Measurements from ENCODE around the gene TM4SF1.
"Not testable (repeated sequence)": the region's sequence is repeated elsewhere in the genome, so short reads cannot be mapped to it uniquely, and the experiment has no call there.

Gene TM4SF1

DNA sequence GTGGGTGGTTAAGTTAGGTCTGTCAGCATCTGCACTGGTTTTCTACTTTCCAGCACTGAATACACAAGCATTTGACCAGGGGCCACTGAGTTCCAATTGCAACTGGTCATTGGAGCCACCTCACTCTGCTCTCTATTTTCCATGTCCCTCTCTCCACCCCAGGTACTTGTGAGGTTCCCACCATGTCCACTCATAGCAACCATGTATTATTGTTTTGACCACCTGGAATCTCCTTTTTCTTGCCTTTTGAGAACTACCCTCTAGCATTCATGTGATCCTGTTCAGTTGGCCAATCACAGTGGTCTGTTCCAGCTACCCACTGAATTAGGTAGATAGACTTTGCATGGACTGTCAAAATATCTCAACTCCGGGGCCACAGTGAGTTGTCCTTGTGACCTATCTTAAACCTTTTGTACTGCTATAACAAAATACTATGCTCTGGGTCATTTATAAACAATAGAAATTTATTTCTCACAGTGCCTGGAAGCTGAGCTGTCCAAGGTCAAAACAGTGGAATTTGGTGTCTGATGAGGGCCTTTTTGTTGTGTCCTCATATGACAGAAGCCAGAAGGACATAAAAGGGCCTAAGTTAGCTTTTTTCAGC lies 23.8 kb downstream of the TM4SF1 start:
- in situ Hi-C loops (cut with MboI; ENCODE audit: low sequenced_read_pairs) = no loop called here

- in situ Hi-C loops (cut with MboI; ENCODE audit: low sequenced_read_pairs) = no loop called here
These were observed 24.9 kb downstream of the TM4SF1 start for GRCh38 chr3:149352556-149352955.

GRCh38 chr3:149343951-149344350 lies 33.5 kb downstream of the TM4SF1 start:
- in situ Hi-C loops (cut with MboI; ENCODE audit: low sequenced_read_pairs) = no loop called here

- in situ Hi-C loops (cut with MboI; ENCODE audit: low sequenced_read_pairs) = no loop called here
These were observed 34.8 kb downstream of the TM4SF1 start for GRCh38 chr3:149342413-149343380.

DNA sequence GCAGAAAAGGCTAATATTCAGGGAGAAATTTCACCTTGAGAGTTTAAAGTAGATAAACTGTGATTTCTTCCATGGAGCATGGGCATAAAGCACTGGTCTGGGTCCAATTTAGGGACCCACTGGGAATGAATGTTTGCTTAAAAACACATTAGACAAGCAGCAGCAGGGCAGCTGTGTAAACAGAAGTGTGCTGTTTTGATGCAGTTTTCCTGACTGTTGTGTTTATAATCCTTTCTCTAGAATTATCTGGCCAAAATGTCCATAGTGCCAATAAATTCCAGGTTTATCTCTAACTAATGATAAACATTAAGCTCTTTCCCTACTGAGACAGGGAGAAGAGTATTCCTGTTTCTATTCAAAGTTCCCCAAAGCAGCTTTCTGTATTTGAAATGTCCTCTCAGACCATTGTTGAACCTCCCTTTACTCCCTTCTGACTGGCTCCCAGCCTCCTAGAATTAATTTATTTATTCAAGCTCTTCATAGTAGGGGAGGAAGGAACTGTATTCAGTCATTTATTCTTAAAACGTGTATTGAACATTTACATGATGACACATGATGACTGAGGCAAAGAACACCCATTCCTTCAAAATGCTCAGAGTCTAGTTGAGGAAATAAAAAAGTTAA lies 37.0 kb downstream of the TM4SF1 start:
- in situ Hi-C loops (cut with MboI; ENCODE audit: low sequenced_read_pairs) = no loop called here

GRCh38 chr3:149339931-149340309 lies 37.5 kb downstream of the TM4SF1 start:
- in situ Hi-C loops (cut with MboI; ENCODE audit: low sequenced_read_pairs) = no loop called here

- in situ Hi-C loops (cut with MboI; ENCODE audit: low sequenced_read_pairs) = not testable (repeated sequence)
These were observed 40.0 kb downstream of the TM4SF1 start for GRCh38 chr3:149337486-149337885.

- in situ Hi-C loops (cut with MboI; ENCODE audit: low sequenced_read_pairs) = no loop called here
These were observed 40.5 kb downstream of the TM4SF1 start for GRCh38 chr3:149336925-149337324.

GRCh38 chr3:149333176-149333859 lies 44.1 kb downstream of the TM4SF1 start, which contains the start of gene TM4SF18:
TSS of gene TM4SF18 (minus strand) at chr3:149333636. CDS start at chr3:149333382, 254 bp downstream.
- in situ Hi-C loops (cut with MboI; ENCODE audit: low sequenced_read_pairs) = no loop called here

DNA sequence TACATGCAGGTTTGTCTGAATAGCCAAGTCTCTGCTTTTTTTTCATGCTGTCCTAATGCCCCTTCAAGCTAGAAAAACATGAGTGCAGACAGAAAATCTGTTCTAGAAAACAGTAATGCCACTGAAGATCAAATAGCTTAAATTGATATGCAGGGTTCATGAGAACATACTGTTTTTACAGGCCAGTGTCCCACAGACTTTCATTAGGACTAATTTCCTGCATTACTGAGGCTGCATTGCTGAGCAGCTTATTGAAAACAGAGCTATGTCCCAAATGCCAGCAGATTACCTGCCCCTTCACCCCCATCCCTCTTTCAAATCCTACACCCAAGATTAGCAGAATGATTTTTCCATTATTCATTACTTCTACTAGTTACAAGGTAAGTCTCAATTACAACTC lies 44.7 kb downstream of the TM4SF1 start:
- in situ Hi-C loops (cut with MboI; ENCODE audit: low sequenced_read_pairs) = no loop called here

DNA sequence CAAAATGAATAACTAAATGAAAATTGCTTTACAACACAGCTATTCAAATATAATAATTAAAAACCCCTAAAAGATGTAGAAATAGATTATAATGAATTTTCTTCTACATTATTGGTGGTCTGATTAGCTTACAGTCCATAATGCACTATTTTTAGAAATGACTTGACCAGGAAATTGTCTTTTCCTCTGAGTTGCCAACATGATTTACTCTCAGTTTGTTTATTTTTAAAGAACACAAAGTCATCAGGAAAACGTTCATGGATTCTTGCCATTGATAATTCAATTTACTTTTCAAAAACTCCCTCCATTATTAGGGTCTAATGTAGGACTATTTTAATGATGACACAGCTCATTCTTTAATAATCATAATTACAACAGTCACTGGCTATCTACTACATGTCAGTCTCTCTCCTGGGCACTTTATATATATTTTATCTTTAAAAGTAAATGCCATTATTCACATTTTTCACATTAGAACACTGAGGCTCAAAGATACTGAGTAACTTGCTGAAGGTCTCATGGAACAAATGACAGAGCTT lies 45.2 kb downstream of the TM4SF1 start:
- in situ Hi-C loops (cut with MboI; ENCODE audit: low sequenced_read_pairs) = no loop called here

- in situ Hi-C loops (cut with MboI; ENCODE audit: low sequenced_read_pairs) = no loop called here
These were observed 46.1 kb downstream of the TM4SF1 start for GRCh38 chr3:149331396-149331795.

DNA sequence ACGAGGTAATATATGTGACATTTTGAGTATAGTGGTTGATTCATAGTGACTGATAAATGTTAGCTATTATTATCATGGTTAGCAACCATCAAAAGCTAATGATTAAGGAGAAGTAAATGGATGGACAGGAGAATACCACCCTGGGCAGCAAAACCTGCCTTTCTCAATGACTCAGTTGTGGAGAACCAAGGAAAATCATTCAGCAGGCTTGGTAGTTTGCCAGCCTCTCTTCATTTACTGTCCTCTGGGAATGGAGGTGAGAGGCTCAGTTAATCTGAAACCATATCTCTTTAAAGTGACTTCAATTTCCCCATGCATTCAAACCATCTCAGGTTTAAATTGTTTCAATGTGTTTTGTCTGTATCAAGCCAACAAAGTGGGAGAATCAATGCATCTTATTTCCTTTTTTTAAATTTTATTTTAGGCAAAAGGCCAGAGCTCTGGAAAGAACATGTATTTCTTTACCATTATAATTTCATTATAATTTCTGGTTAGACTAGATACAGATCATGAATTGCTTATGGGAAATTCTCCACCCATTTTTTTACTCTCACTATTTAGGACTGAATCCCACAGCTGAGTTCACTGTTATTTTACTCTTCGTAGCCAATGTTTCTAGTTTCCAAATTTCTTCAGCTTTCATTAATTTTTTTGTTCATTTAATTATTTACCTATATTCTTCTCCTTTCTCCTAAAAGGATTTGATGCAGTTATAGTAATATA lies 46.7 kb downstream of the TM4SF1 start:
- in situ Hi-C loops (cut with MboI; ENCODE audit: low sequenced_read_pairs) = no loop called here

- in situ Hi-C loops (cut with MboI; ENCODE audit: low sequenced_read_pairs) = no loop called here
These were observed 50.3 kb downstream of the TM4SF1 start for GRCh38 chr3:149327156-149327555.

- in situ Hi-C loops (cut with MboI; ENCODE audit: low sequenced_read_pairs) = no loop called here
These were observed 51.9 kb downstream of the TM4SF1 start for GRCh38 chr3:149325581-149325980.

- in situ Hi-C loops (cut with MboI; ENCODE audit: low sequenced_read_pairs) = no loop called here
These were observed 53.1 kb downstream of the TM4SF1 start for GRCh38 chr3:149324332-149324731.

DNA sequence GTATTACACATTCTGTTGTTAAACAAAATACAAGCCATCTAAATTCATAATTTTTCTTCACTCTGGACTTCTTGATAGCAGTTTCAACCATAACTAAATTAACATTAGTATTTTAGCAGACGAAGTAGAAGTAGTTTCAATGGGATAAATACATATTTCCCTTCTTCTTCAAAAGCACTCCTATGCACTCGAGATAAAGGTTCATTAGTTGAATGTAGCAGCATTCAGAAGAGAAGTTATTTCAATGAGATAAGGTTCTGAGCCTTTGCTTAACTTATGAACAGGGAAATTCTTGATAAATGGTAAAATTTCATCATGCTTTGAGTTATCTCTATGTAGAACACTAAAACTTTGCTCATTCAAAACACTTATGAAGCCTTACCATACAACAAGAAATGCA lies 55.8 kb downstream of the TM4SF1 start:
- in situ Hi-C loops (cut with MboI; ENCODE audit: low sequenced_read_pairs) = no loop called here

DNA sequence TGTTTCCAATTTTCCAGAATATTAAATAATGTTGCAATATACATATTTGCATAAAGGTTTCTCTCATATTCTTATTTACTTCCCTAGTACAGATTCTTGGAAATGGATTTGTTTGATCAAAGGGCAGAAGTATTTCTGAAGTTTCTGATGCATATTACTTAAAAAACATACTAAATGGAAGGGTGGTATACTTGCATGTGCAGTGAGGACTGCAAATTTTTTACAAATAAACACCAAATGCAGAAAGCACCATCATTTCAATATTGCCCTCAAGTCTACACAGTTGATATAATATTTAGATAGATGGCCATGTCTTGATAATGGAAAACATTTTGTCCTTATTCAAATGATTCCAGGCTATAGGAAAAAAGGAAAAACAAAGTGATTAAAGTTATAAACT lies 56.3 kb downstream of the TM4SF1 start:
- in situ Hi-C loops (cut with MboI; ENCODE audit: low sequenced_read_pairs) = no loop called here

GRCh38 chr3:149319750-149320149 lies 57.7 kb downstream of the TM4SF1 start:
- in situ Hi-C loops (cut with MboI; ENCODE audit: low sequenced_read_pairs) = no loop called here
